ENCODE results near the gene MED31.
A peak's percentile ranks its signal among the peaks of the same experiment; 100 is the strongest.

GRCh38 chr17:6641247-6641863 is 10.1 kb downstream of the MED31 start:
- TF ChIP-seq POLR2A (IDR thresholded peaks at IDR 0.05; ENCODE audit: extremely low read depth, insufficient read length) (no peak), CTCF (IDR thresholded peaks at IDR 0.05; ENCODE audit: low read depth, low read length) (no peak), MAX (IDR thresholded peaks at IDR 0.05; ENCODE audit: low read depth, low read length) (peak; percentile 76), MYC (IDR thresholded peaks at IDR 0.05; ENCODE audit: low read depth, low read length) (0 out of 2 replicates have a peak, but pooled peaks have one; percentile 47)
